ENCODE measurements around the gene GSE1.
A peak's percentile ranks its signal among the peaks of the same experiment; 100 is the strongest.
"Not testable (repeated sequence)": the region's sequence is repeated elsewhere in the genome, so short reads cannot be mapped to it uniquely, and the experiment has no call there.

GSE1 gene

GRCh38 chr16:85590506-85590832, 22.7 kb upstream of the GSE1 start:
- no peak for TF ChIP-seq GATA1 (IDR thresholded peaks at IDR 0.05; ENCODE audit: low read depth, low read length)
- TF ChIP-seq POLR2A (IDR thresholded peaks at IDR 0.05; ENCODE audit: low read length), result no peak
- DNase-seq, result no peak

- TF ChIP-seq GATA1 (IDR thresholded peaks at IDR 0.05; ENCODE audit: low read depth, low read length) (no peak), POLR2A (IDR thresholded peaks at IDR 0.05; ENCODE audit: low read length) (no peak)
- no peak for DNase-seq
These were observed 21.7 kb upstream of the GSE1 start for GRCh38 chr16:85591381-85591780.

- not testable (repeated sequence) for DNase-seq
These were observed 20.8 kb upstream of the GSE1 start for GRCh38 chr16:85592277-85592676.

- DNase-seq, result peak; percentile 24 to 54
- TF ChIP-seq GATA1 (IDR thresholded peaks at IDR 0.05; ENCODE audit: low read depth, low read length) (no peak), POLR2A (IDR thresholded peaks at IDR 0.05; ENCODE audit: low read length) (no peak)
These were observed 20.2 kb upstream of the GSE1 start for GRCh38 chr16:85592700-85593493.

GRCh38 chr16:85593494-85594221, 19.5 kb upstream of the GSE1 start:
- TF ChIP-seq GATA1 (IDR thresholded peaks at IDR 0.05; ENCODE audit: low read depth, low read length), result no peak
- TF ChIP-seq POLR2A (IDR thresholded peaks at IDR 0.05; ENCODE audit: low read length), result no peak
- no peak for DNase-seq

- TF ChIP-seq POLR2A (IDR thresholded peaks at IDR 0.05; ENCODE audit: low read length) (no peak), GATA1 (IDR thresholded peaks at IDR 0.05; ENCODE audit: low read depth, low read length) (no peak)
- DNase-seq, result no peak
These were observed 18.7 kb upstream of the GSE1 start for GRCh38 chr16:85594273-85594977.

- TF ChIP-seq GATA1 (IDR thresholded peaks at IDR 0.05; ENCODE audit: low read depth, low read length), result no peak
- no peak for TF ChIP-seq POLR2A (IDR thresholded peaks at IDR 0.05; ENCODE audit: low read length)
- DNase-seq, result no peak
These were observed 18.0 kb upstream of the GSE1 start for GRCh38 chr16:85594978-85595661.

- no peak for DNase-seq
- no peak for TF ChIP-seq GATA1 (IDR thresholded peaks at IDR 0.05; ENCODE audit: low read depth, low read length)
- no peak for TF ChIP-seq POLR2A (IDR thresholded peaks at IDR 0.05; ENCODE audit: low read length)
These were observed 17.2 kb upstream of the GSE1 start for GRCh38 chr16:85595812-85596502.

GRCh38 chr16:85598141-85598540, 15.0 kb upstream of the GSE1 start:
- no peak for DNase-seq
- no peak for TF ChIP-seq GATA1 (IDR thresholded peaks at IDR 0.05; ENCODE audit: low read depth, low read length)

- DNase-seq, result no peak
- no peak for TF ChIP-seq GATA1 (IDR thresholded peaks at IDR 0.05; ENCODE audit: low read depth, low read length)
- TF ChIP-seq POLR2A (IDR thresholded peaks at IDR 0.05; ENCODE audit: low read length), result no peak
These were observed 13.0 kb upstream of the GSE1 start for GRCh38 chr16:85600078-85600477.

- no peak for TF ChIP-seq GATA1 (IDR thresholded peaks at IDR 0.05; ENCODE audit: low read depth, low read length)
- no peak for TF ChIP-seq POLR2A (IDR thresholded peaks at IDR 0.05; ENCODE audit: low read length)
- no peak for DNase-seq
These were observed 12.4 kb upstream of the GSE1 start for GRCh38 chr16:85600530-85601271.

GRCh38 chr16:85601272-85601639, 11.9 kb upstream of the GSE1 start:
- no peak for DNase-seq
- no peak for TF ChIP-seq GATA1 (IDR thresholded peaks at IDR 0.05; ENCODE audit: low read depth, low read length)
- no peak for TF ChIP-seq POLR2A (IDR thresholded peaks at IDR 0.05; ENCODE audit: low read length)
